Stimulated activated CD4-positive, alpha-beta T cell treated with anti-CD3 and anti-CD28 coated beads, Interleukin-15, amount 100 ng/mL, for 48 hours (primary cell): ENCODE measurements around the gene CIB1.

Source experiments
- DNase-seq, 2 donors: peaks; one replicate each; pipeline ENCODE4 v3.0.0-alpha.2; 2020; ENCODE audit warnings: low read depth in 2 of 2

The CIB1 gene

DNA sequence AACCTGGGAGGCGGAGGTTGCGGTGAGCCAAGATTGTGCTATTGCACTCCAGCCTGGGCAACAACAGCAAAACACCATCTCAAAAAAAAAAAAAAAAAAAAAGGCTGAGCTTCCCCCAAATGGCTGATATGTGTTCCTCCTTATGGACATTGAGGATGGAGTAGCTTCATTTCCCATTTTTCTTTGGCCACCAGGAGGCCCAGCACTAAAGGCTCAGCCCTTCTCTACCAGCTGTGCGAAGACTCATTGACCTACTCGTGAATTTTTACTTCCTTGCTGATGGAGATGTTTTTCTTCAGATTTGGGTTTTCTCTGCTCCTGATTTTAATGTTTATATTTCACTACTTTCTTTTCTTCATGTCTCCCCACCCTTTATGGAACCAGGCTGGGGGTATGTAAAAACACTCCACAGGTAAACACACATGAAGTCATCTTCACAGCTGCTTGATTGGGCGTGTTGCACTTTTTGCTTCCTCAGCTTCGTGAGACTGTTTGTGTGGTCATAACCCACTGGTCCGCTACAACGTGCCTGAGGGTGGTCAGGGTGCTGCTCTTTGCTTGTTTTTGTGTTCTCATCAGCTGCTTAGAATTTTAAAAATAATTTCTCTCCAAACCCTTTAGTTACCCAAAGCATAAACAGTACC is 19.1 kb downstream of the CIB1 start:
- no peak for DNase-seq

DNA sequence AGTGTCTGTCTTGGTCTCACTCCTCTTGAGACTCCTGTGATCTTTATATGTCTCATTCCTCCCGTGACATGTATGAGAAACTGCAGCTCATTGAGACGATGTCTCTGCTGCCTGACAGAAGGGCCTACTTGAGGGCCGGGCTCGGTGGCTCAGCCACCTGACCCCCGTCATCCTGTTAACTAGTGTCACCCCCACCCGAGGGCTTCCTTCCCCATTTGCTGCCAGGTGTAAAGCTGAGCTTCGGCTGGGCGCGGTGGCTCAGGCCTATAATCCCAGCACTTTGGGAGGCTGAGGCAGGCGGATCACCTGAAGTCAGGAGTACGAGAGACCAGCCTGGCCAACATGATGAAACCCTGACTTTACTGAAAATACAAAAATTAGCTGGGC is 19.9 kb downstream of the CIB1 start:
- DNase-seq = no peak

DNA sequence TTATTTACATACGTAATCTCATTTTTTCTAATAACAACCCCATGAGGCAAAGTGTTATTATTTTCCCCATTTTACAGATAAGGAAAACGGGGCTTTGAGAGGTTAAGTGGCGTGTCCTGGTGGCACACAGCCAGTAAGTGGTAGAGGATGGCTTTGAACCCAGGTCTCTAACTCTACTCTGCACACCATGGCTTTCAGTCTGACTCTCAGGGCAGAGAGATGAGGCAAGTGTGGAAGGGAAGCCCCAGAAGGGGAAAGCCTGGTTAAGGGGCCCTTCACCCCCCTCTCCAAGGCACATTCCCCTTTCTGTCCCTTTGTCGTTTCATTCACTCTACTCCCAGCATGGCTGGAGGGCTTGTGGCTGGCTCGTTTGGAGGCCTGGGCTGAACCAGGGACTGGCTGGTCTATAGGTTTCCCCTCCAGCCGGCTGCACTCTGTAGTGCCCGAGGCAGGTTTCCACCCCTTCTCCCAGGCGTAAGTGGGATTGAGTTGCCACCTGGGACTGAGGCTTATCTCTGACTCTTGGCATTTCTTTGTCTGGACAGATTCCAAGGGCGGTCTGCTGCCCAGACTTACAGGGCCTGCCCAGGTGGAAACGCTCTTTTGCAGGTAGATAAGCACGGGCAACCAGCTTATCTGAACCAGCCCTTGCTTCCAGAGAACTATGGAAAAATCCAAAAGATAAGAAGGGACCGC is 20.5 kb downstream of the CIB1 start:
- DNase-seq = no peak

DNA sequence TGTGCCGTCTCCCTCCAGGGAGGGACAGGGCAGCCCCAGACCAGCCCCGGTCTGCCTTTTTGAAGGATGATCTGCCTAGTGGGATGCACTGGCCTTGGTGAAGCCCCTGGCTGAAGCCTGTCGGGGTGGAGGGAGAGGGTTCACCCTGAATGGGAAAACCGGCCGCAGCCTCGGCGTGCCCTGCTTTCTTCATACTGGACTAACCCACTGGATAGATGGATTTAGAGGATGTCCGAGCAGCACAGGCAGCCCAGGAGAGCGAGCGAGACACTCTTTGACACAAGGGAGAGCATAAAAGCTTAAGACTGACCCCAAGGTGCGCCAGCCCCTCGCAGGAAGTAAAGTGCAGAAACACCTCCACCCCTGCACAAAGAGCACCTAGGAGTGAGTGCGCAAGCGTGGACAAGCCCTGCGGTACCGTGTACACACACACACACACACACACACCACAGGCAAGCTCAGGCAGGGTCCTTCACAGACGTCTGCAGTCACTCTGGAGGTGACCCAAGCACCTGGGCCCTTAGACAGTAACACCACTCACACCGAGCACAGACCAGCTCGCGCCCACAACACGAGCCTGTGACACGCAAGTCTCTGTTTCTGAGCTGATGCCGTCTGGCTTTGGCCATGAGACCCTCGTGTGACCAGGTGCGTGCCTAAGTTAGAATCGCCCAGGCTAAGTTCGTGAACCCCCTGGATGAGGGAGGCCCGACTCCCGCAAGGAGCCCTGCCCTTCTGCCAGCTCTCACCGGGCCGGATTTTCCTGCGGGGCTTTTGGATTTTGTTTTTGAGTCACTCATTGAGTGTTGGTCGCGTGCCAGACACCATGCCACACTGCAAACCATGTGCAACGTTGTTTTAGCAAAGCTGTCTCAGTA is 21.3 kb downstream of the CIB1 start:
- no peak for DNase-seq

DNA sequence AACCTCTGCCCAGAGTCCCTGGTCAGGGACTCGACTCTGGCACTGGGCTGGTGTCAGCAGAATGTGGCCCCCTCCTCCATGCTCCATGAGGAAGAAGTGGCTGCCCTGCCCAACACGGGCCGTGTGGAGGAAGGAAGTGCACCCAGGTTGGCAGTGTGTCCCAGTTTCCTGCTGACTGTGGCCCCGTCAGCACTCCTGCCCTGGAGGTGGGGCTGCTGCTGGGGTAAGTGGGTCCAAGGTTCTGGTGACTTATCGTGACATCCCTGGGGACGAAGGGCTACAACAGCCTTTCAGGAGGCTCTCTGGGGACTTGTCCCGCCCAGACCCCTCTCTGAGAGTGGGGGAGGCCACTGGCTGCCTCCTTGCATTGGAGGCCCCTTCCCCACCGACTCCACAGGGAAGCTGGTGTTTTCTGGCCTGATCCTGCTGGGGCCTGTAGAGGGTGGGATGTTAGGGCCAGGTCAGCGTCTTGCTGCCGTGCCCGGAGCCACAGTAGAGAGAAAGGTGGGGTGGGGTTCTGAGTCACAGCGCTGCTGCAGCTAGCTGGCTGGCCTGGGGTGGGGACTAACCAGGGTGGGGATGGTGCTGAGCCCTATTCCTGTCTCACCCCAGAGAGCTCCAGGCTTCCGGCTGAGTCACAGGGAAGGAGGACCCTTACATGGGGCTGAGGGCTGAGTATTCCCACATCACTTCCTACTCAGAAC is 22.1 kb downstream of the CIB1 start:
- DNase-seq = no peak

DNA sequence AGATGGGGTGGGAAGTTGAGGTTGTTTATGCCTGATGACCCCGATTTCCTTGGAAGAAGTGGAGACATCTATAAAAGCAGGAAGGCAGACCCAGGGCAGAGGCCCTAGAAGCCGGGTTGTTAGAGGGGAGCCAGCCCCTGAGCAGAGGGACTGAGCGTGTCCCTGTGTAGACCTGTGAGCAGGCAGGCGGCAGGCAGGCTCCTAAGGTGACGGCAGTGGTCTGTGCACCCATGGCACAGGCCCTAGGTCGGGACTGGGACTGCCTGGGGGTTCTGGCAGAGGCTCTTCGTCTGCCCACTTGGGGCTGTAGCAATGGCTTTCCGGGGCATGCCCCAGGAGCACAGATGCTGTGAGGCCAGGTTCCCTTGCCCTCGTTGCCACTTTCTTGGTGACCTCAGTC is 22.7 kb downstream of the CIB1 start:
- no peak for DNase-seq

DNA sequence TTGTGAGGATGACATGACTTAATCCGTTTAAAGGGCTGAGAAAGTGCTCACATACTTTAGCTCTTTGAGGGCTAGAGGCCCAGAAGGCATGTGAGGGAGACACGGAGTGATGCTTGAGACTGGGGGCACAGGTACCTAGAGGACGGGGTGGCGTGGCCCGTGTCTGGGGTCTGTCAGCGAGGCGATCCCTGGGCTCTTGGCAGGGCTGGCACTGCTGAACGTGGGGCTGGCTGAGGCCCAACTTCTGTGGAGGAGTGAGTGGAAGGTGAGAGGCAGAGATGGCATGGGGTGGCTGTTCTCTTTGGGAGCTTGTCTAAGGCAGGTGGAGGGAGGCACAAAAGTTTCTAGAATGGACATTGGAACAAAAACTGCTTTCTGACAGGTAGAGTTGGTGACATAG is 23.1 kb downstream of the CIB1 start:
- no peak for DNase-seq

DNA sequence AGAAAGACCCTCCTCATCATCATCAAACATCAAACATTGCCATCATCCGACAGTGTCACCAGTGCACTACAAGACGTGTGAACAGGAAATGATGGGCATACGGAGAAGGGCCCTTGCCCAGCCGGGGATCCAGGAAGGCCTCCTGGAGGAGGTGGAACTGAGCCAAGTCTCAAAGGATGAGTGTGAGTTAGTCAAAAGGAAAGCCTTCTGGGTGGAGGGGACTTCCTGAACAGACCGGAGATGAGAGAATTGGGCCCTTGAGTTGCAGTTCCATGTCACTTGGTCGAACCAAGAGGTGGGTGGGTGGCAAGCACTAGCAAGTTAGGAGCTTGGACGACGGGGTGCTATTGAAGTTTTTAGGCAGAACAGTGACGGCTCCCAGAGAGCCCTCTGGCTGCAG is 24.1 kb downstream of the CIB1 start:
- peak in 1 of 2 donors; percentile 26 for DNase-seq

DNA sequence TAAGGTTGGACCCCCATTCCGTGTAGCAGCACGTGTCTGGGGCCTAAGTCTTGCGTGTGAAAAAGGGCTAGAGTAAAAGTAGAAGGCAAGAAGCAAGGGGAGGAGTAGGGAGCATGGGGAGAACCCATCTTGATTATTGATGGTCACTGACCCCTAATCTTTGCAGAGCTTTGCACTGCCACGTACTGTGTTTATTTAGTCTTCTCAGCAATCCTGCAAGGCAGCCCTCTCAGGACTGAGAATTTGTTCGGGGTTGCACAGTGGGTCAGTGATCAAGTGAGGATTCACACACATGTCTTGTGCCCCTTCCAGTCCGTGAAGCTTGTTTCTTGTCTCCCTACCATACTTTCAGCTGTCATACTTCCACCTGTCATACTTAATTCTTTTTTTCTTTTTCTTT is 25.4 kb downstream of the CIB1 start:
- no peak for DNase-seq

DNA sequence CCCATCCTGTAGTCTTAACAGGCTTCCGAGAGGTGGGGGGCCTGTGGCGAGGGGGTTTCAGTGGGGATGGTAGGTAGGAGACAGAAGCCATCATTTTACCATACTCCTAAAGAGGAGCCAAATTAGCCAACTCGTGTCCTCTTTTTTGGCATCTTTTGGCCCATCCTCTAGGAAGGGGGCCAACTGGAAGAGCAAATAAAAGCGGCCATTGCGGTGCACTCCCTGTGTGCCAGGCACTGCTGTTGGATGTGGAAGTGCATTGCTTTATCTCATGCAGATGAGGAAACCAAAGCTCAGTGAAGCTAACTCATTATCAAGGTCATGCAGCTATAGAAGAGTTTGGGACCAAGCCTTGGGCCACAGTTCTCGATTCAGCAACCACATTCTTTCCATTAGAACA is 26.5 kb downstream of the CIB1 start:
- DNase-seq = no peak

DNA sequence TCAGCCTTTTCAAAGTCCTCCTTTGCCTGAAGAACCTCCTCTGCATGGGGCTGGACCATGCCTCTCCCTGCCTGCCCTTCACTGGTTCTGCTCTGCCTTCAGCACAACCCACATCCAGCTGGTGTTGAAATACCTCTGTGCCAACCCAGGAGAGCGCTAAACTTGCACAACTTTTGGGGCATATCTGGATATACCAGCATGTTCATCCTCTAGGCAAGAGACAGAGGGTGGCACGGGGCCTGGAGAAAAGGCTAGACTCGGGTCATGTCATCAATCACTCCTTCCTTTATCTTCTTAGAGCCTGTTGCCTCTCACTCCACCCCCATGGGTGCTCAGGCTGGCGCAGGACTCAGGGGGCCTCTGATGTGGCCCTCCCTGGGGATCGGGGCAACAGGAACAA is 27.9 kb downstream of the CIB1 start:
- no peak for DNase-seq

DNA sequence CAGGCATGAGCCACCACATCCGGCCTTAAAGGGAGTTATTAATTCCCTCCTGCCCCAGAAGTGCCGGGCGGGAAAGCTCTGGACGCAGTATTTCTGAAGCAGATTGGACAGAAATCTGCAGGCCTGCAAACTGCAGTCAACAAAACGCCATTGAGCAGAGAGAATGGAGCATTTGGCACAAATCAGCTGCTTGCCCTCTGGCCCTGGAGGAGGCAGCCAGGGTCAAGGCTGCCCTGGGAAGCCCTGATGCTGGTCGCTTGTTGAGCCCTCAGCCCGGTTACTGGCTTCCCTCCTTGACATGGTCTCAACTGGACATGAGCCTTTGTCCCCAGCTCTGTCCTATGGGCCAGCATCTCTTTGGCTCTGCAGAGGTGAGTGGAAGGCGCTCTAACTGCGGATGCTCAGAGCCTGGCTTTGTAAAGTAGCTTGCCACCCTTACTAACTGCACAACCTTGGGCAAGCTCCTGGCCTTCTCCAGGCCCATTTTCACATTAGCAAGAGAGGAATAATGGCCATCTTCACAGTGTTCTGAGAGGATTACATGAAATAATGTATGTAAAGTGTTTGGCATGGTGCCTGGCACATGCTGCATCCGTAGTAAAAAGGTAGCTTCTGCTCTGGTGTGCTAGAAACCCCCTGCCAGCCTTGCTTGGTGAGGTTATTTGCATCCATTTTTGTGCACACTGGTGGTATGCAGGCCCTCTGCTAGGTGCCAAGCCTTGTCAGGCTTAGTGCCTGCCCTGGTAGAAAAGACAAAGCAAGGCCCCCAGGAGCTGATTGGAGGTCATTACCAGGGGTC is 28.5 kb downstream of the CIB1 start:
- DNase-seq = no peak

DNA sequence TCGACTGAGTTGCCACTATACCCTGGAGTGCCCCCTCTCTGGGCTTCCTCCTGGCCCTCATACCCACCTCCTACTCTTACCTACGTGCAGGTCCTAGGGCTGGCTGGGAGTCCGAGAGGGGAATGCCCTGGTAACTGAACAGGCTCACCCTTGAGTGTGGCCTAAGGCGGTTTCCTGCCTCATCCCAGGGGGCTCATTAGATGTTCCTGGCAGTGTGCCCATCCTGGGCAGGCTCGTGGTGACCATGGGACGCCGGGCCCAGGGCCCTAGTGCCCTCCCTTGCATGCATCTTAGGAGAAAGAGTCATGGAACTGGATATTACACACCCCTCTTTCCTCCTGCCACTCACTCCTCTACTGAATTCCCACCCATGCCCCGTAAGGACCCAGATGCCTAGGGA is 29.8 kb downstream of the CIB1 start:
- no peak for DNase-seq

DNA sequence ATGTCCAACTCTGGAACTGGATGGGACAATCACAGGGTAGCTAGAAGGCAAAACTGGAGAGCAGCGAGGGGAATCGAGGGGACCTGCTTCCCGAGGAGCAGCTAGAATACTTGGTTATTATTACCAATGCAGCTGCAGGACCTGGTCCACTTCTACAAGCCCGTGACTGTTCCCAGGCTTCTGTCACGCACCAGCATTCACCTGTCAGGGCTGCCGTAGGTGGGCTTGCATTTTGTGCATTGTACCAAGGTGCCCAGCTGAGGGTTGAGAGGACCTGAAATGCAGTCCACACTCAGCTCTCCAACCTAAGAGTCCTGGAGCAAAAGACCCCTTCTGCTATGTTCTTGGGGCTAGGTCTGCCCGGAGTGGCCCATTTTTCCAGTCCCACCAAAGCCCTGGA is 30.3 kb downstream of the CIB1 start:
- no peak for DNase-seq

DNA sequence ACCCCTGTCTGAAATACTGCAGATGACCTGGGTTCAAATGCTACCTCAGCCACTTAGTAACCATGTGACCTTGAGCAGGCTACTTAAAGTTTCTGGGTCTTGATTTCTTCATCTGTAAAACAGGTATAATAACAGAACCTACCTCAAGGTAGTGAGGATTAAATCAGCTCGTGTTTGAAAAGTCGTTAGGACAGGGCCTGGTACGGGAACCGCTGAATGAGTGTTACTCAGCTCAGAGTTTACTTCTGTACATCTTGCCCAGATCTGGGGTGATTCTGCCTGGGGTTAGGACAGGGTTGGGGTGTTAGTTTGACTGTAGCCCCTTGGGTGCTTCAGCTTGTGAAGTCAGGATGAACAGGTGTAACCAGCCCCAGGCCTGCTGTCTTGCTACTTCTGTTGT is 30.8 kb downstream of the CIB1 start:
- no peak for DNase-seq

DNA sequence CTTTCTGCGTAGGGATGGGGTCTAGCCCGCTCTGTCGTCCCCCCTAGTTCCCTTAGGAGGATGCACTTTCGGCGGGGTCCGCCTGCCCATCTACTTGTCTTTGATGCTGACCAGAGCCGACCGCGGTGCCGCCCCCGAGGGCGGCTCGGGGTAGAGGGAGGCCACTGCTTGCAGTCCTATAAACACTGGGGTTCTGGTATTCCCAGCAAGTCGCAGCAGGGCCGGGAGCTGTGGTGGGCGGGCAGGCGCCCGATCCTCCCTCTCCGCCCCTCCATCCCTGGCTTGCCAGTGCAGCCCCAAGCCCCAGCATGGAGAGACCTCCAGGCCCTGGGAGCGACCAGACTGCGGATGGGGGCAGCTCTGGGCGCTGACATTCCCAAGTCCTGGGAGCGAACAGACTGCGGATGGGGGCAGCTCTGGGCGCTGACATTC is 31.8 kb downstream of the CIB1 start:
- no peak for DNase-seq

DNA sequence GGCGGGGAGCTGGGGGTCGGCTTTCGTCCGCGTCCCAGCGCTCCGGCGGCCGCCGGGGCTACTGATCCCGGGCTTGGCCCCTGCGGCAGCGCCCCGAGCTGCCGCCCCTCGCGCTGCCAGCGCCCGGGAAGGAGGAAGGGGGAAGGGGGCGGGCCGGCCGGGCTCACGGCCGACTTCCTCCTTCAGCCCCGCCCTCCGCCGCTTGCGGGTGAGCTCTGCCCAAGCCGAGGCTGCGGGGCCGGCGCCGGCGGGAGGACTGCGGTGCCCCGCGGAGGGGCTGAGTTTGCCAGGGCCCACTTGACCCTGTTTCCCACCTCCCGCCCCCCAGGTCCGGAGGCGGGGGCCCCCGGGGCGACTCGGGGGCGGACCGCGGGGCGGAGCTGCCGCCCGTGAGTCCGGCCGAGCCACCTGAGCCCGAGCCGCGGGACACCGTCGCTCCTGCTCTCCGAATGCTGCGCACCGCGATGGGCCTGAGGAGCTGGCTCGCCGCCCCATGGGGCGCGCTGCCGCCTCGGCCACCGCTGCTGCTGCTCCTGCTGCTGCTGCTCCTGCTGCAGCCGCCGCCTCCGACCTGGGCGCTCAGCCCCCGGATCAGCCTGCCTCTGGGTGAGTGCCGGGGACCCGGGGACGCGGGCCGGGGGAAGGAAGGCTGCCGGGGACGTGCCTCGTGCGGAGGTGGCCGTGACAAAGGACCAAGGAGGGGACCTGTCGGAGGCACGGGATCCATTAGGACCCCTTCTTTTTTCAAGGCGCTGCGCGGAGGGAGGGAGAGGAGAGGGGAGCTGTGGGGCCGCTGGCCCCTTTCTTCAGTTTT is 32.4 kb downstream of the CIB1 start, which contains the start of gene SEMA4B:
SEMA4B (plus strand) TSS at position 201 of the 814 bp plus-strand sequence; CDS start at position 450, 249 bp downstream.
- DNase-seq = peak in 1 of 2 donors; percentile 53

DNA sequence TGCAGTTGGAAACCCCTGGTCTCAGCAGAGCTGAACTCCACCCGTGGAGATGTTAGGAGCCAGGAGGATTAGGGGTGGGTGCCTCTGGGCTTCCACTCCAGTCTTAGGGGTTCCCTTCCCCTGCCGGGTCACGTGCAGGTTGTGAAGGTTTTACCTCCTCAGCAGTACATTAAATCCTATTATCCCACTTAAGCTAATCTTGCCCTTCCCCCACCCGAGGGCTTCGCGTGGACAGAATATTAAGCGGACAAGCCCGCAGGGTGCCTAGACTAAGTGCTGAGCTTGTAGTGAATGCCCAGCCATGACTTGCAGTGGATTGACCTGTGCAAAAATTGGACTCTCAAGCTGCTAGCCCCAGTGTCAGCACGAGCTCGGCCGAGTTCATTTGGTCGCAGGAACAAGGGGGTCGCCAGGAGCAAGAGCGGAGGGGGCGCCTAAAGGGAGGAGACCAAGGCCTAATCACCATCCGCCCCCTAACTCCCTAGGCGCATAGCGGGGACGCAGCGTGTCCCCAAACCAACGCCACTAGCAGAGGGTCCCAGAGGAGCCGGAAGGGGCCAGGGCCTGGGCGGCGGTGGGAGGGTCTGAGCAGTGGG is 33.1 kb downstream of the CIB1 start:
- DNase-seq = no peak

DNA sequence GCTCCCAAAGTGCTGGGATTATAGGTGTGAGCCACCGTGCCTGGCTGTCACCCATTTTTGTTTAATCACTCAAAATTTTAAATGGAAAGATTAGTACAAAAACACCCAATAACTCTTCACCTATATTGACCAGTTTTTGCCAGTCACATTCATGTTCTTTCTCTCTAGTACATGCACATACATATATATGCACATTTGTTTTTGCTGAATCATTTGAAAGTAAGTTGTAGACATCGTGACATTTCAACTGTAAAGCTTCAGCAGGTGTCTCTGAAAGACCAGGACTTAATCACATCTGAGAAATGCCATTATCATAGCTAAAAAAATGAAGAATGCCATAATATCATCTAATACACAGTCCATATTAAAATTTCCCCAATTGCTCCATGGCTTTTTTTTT is 39.1 kb downstream of the CIB1 start:
- DNase-seq = no peak
